8988T (cell line): ENCODE measurements around the gene ACER2.

Experiments
- DNase-seq: peaks from one replicate; pipeline ENCODE4 v3.0.0; 2011

The ACER2 gene

GRCh38 chr9:19490269-19490668, 81.5 kb downstream of the ACER2 start:
- DNase-seq = no peak

- no peak for DNase-seq
Observed at GRCh38 chr9:19490828-19491227, 82.0 kb downstream of the ACER2 start.

- DNase-seq = no peak
Observed at GRCh38 chr9:19492775-19493173, 84.0 kb downstream of the ACER2 start.

GRCh38 chr9:19493174-19493811, 84.5 kb downstream of the ACER2 start:
- DNase-seq = peak; percentile 23

GRCh38 chr9:19493876-19494275, 85.1 kb downstream of the ACER2 start:
- no peak for DNase-seq

- DNase-seq = no peak
Observed at GRCh38 chr9:19495186-19496028, 86.6 kb downstream of the ACER2 start.

DNA sequence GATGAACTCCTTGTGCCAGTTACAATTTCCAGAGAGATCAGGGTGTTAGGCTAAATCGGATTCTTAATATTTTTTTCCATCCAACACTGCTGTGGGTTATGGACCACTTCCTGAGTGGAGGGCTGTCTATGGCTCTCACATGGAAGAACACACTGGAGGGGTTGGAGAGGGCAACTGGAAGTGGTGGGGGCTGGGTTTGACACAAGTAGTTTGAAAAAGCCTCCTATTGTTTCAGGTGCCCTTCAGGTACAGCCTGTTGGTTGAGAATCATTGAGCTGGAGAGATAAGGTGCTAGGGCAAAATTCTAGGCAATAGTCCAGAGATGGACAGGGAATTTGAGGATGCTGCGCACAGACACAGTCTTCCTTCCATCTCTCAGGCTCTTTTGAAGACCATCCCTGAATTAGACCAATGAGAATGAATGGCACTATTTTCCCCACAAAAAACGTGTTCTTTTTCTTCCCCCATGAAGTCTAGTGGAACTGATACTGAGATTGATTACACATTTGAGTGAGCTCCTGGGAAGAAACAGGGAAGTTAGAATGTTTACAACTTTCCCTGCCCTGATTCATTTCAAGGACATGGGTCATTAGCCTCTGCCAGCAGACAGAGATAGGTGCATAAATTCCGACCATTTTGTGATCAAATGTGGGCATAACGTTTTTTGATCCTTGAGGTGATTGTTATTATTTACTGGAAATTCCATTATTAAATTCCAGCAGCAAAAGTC, 87.7 kb downstream of the ACER2 start:
- DNase-seq = no peak

DNA sequence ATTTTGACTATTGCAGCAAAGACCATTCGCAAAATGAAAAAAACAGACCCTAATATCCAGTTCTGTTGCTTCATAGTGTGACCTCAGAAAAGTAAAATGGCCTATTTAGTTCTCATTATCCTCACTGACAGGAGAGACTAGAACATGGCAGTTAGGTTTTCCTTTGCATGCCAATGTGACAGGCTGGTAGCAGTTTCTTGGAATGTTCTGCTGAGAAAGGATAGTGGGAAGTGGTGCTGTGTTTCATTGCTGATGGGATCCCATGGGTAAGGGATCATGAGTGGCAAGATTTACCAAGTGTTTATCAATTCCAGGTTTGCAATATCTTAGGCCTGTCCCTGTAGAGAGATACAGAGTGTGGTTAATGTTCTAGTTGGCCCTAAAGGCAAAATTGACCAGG, 88.5 kb downstream of the ACER2 start:
- no peak for DNase-seq

DNA sequence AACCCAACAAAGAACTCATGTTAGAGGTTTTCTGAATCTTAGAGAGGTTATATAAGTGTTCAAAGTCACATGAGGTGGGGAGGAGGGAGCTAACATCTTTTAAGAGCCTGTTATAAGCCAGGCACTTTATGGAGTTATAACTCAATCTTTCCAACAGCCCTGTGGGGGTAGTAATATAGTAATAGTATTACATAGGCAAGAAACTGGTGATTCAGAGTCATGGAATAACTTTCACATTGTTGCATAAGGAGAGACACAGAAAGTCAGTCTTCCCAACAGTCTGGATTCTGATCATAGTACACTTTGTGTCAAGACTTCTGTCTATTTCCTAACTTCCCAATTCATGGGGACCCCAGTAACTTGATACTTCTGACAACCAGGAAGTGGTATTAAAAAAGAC, 89.2 kb downstream of the ACER2 start:
- no peak for DNase-seq
